GM18867 (cell line): ENCODE measurements around the gene ACYP2.
"Not testable (repeated sequence)": the region's sequence is repeated elsewhere in the genome, so short reads cannot be mapped to it uniquely, and the experiment has no call there.

Source experiments
- ATAC-seq: cut with Tn5 transposase; IDR thresholded peaks from one replicate; pipeline ENCODE4 v1.9.1; 2021; ENCODE audit warnings: mild to moderate bottlenecking, moderate library complexity; ENCODE audit not compliant: unreplicated experiment

Gene ACYP2

DNA sequence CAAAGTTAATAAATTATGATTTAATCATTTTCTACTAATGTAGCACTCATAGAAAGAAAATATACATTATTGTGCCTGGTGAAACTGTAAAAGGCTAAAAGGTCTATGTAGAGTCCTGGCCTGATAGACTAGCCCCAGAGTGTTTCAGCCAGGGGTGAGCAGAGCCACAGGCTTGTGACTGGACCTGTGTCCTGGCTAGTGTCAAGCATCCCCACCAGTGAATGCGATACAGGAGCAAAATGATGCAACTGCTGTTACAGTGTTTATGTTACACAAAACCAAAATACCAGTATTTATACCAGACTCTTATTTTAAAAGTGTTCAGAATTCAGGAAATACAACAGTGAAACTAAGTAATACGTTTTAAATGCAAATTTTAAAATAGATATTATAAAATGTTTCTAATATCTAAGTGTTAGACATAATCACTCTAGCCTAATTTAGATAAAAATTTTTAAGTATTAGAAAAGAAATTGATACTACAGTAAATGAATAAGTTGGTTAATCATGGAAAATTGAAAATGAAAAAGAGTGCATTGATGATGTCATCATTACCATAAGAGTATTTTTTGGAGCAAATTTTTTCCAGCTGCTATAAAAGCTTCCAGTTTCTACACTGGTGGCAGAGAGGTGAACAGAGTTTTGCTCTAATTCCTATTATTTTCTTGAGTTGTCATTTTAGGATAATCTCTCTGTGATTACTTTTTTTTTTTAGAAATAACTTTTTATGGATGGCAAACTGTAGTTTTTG, 146.8 kb downstream of the ACYP2 start:
- no peak for ATAC-seq

GRCh38 chr2:54265081-54265480, 149.7 kb downstream of the ACYP2 start:
- ATAC-seq = not testable (repeated sequence)

GRCh38 chr2:54267577-54267976, 152.2 kb downstream of the ACYP2 start:
- ATAC-seq = no peak

GRCh38 chr2:54271189-54271588, 155.8 kb downstream of the ACYP2 start:
- peak; percentile 45 for ATAC-seq

DNA sequence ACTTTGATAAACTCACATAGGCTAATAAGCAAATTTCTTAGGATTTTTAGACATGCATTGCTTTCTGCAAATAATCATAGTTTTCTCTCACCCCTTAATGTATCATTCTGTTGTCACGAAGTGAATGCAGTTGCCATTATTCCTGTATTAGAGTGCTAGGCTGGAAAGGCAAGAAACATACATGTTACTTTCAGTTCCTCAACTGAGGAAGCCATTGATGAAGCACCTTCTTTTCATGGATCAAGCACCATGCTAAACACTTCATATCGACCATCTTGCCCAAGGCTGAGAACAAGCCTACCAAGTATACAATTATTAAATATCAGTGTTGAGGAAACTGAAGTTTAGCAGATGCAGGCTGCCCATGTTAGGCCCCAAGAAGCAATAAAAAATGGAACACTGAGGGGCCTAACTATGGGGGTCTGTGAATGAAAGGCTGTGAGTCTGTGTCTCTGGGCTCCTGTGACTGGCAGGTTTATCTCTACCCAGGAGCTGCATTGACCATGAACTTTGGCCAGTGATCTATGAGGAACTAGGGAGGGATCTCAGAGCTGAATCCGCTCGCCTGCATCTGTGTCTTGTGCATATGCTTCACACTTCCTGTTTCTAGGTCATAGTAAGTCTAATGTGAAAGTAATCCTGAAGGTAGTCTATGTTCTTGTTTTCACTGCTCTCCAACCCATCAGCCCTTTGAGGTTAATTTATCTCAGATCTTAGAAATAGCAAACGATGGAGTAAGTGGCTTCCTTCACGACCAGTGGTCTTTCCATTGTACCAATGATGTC, 156.6 kb downstream of the ACYP2 start:
- peak; percentile 93 for ATAC-seq

GRCh38 chr2:54274781-54275242, 159.4 kb downstream of the ACYP2 start:
- ATAC-seq = no peak

DNA sequence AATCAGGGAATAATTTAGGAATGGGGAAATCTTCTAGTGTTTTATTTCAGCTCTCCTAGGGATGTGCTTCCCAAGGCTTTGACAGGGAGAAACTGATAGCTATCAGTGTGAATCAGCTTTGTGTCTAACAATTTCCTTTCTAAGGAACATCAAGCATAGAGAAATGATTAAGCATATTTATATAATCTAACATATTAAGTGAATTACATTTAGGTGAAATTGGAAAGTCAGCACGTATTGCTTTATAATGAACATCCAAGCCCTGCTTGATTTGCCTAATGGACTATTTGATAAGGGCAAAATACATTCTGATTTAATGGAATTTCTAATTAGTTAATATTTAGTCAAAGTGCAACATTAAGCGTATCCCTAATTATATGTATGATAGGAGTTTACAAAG, 160.1 kb downstream of the ACYP2 start:
- ATAC-seq = no peak

GRCh38 chr2:54279385-54279784, 164.0 kb downstream of the ACYP2 start:
- ATAC-seq = no peak

DNA sequence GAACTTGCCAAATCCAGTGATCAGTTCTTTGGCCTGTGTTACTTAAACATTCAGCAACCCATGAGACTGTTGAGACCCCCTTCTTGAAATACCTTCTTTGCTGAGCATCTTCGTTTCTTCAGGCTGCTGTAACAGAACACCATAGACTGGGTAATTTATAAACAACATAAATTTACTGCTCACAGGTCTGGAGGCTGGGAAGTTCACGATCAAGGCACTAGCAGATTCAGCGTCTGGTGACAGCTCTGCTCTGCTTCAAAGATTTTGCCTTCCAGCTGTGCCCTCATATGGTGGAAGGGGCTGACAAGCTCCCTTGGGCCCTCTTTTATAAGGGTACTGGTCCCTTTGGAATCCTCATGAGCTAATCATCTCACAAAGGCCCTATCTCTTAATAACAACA, 169.4 kb downstream of the ACYP2 start:
- no peak for ATAC-seq

GRCh38 chr2:54285451-54285850, 170.0 kb downstream of the ACYP2 start:
- ATAC-seq = no peak

DNA sequence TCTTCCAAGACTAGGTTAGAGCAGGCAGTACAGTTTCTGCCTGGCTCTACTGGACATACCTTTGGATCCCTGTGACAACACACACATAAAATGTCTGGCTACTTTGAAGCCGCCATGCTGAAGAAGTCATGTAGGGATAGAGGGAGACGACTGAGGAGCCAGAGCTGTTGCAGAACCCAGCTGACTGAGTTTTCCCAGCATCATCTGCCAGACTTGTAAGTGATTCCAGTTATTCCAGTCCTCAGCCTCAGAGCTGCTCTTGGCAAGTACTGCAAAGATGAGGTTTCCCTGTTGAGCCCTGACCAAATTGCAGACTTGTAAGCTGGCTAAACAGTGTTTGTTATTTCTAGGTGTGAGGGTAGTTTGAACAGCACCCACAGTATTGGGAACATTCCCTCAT, 172.1 kb downstream of the ACYP2 start:
- ATAC-seq = no peak

DNA sequence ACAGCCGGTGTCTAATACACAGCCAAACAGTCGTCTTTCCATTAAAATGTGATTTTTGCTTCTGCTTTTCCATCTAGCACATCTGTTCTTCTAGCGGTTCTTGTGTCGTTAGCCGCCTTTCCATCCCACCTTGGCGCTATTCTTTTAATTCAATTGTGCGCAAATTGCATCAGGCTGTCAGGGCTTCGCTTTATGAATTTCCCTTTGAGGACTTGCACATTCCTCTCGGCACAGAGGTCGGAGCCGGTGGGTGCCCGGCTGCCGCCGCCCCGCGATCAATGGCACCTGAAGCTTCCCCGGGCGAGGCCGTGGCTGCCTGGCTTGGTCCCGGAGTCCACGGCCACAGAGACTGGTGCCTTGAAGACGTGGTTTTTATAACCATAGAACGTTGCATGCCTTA, 174.5 kb downstream of the ACYP2 start:
- ATAC-seq = no peak

GRCh38 chr2:54290356-54291025, 175.1 kb downstream of the ACYP2 start:
- ATAC-seq = no peak

GRCh38 chr2:54294665-54295064, 179.2 kb downstream of the ACYP2 start:
- not testable (repeated sequence) for ATAC-seq

DNA sequence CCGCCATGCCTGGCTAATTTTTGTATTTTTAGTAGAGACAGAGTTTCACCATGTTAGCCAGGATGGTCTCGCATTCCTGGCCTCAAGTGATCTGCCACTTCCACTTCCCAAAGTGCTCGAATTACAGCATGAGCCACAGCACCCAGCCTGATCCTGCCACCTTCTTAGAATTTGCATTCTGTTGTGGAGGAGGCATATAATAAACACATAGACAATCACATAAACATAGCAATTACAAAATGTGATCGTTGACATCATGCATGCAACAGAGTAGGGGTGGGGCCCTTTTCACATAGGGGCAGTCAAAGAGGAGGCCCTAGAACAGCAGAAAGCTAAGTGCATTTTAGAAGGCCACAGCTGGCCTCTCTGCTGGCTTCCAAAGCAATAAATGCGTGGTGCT, 180.5 kb downstream of the ACYP2 start:
- no peak for ATAC-seq

DNA sequence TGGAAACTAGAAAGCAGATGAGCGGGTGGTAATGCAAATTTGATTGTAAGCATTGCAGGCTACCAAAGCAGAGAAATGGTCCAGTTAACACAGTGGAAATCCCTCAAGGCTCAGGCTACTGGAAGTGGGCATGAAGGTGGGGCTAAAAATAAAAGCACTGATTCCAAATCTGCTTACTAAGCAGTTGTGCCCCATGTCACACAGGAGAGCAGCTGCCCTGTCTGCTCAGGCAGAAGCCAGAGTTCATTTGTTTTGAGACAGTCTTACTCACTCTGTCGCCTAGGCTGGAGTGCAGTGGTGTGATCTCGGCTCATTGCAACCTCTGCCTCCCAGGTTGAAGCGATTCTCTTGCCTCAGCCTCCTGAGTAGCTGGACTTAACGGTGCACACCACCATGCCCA, 183.1 kb downstream of the ACYP2 start:
- ATAC-seq = no peak

DNA sequence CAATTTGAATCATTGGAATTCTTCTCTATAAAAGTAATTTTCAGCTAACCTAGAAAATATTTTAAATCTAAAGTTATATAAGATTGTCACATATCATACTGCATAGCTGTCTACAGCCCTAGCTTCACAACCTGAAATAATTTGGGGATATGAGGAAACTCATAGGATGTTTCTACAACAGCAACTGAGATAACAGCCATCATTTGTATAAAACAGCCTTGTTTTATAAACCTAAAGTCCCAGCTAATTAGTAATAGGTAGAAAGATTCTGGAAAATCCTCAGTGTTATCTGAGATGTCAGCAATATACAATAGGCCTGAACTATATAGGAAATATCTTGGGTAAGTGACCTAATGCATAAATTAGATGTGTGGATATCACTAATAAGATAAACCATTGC, 188.2 kb downstream of the ACYP2 start:
- ATAC-seq = no peak

DNA sequence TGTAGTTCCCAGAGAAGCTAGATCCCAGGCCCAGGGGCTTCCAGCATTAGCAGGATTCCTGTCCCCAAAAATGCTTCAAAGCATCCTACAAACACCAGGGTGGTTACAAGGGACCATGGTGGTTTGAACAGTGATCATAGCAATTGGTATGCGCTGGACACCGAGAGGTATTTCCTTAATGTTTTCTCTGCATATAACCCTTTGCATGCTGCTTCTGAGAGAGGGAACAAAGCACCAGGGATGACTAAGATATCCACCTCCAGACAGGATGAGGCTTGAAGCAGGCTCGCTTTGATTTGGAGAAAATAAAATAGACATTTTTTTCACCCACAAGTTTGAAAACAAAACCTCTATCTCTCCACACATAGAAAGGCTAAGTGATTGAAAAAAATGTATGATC, 191.1 kb downstream of the ACYP2 start:
- no peak for ATAC-seq

- ATAC-seq = no peak
These were observed 192.8 kb downstream of the ACYP2 start for GRCh38 chr2:54308186-54308585.

GRCh38 chr2:54308782-54309181, 193.4 kb downstream of the ACYP2 start:
- ATAC-seq = no peak

DNA sequence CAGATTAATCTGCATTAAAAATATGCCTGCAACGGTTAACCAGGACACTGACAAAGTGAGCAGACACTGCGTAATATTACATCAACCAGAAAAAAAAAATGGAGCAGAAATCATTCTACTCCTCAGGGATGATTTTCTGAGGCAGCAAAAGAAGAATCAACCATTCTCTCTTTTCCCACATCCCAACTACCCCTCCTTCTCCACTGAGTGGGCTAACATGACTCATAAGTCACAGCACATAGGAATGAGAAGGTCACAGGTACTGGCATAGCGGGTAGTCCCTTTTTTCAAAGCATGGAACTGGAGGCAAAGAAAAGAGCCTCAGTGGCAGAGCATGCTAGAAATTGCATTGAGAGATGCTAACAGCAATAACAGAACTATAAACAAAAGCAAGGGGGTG, 194.9 kb downstream of the ACYP2 start:
- no peak for ATAC-seq

DNA sequence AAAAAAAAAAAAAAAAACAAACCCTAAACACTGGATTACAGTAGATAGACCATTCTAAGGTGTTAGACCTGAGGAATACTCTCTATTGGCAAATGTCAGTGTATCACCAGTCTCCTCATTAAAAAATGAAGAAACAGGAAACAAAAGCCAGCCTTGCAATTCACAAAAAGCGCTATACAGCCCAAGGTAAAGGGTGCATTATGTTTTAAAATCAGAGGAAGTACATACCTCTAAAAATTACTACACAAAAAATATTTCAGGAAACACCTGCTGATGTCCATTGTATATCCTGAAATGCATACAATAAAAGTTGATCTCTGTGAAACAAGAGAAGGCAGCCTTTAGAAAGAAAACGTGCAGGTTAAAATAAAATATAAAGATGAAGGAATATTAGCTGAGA, 195.5 kb downstream of the ACYP2 start:
- ATAC-seq = no peak
